Activated naive CD4-positive, alpha-beta T cell treated with anti-CD3 and anti-CD28 coated beads, Interleukin-2, amount 50 U/mL, for 16 hours (primary cell): Measurements from ENCODE around the gene LTBP4.
"Not testable (repeated sequence)": the region's sequence is repeated elsewhere in the genome, so short reads cannot be mapped to it uniquely, and the experiment has no call there.

Experiments
- DNase-seq: peaks from one replicate; pipeline ENCODE4 v3.0.0-alpha.2; 2020

Gene LTBP4

GRCh38 chr19:40578442-40578908, 22.7 kb upstream of the LTBP4 start:
- DNase-seq, result no peak

- DNase-seq, result no peak
Observed at GRCh38 chr19:40580619-40581018, 20.6 kb upstream of the LTBP4 start.

- DNase-seq, result no peak
Observed at GRCh38 chr19:40581531-40581930, 19.6 kb upstream of the LTBP4 start.

- DNase-seq, result no peak
Observed at GRCh38 chr19:40582467-40582866, 18.7 kb upstream of the LTBP4 start.

- no peak for DNase-seq
Observed at GRCh38 chr19:40583283-40583682, 17.9 kb upstream of the LTBP4 start.

GRCh38 chr19:40584007-40584406, 17.2 kb upstream of the LTBP4 start:
- DNase-seq, result no peak

- no peak for DNase-seq
Observed at GRCh38 chr19:40585241-40585981, 15.8 kb upstream of the LTBP4 start.

- DNase-seq, result no peak
Observed at GRCh38 chr19:40585982-40586422, 15.2 kb upstream of the LTBP4 start.

- DNase-seq, result no peak
Observed at GRCh38 chr19:40586611-40587010, 14.6 kb upstream of the LTBP4 start.

GRCh38 chr19:40588110-40588854, 12.9 kb upstream of the LTBP4 start:
- DNase-seq, result no peak

GRCh38 chr19:40588926-40589569, 12.1 kb upstream of the LTBP4 start:
- no peak for DNase-seq

- no peak for DNase-seq
Observed at GRCh38 chr19:40589591-40590429, 11.4 kb upstream of the LTBP4 start.

- DNase-seq, result no peak
Observed at GRCh38 chr19:40590464-40591265, 10.5 kb upstream of the LTBP4 start.

GRCh38 chr19:40591724-40592123, 9.4 kb upstream of the LTBP4 start:
- not testable (repeated sequence) for DNase-seq

GRCh38 chr19:40592170-40592569, 9.0 kb upstream of the LTBP4 start:
- DNase-seq, result no peak

GRCh38 chr19:40594255-40594654, 6.9 kb upstream of the LTBP4 start:
- no peak for DNase-seq

- no peak for DNase-seq
Observed at GRCh38 chr19:40594657-40595091, 6.5 kb upstream of the LTBP4 start.

- no peak for DNase-seq
Observed at GRCh38 chr19:40596608-40597328, 4.4 kb upstream of the LTBP4 start.

- DNase-seq, result no peak
Observed at GRCh38 chr19:40597329-40597838, 3.8 kb upstream of the LTBP4 start.

GRCh38 chr19:40598121-40598917, 2.9 kb upstream of the LTBP4 start:
- DNase-seq, result peak; percentile 80
